HS-5 (cell line): Measurements from ENCODE around the gene TCP10L.
"Not testable (repeated sequence)": the region's sequence is repeated elsewhere in the genome, so short reads cannot be mapped to it uniquely, and the experiment has no call there.

Experiments
- DNase-seq: peaks from one replicate; pipeline ENCODE4 v3.0.0-alpha.2; 2012; ENCODE audit warnings: low read depth

The TCP10L gene, protein sequence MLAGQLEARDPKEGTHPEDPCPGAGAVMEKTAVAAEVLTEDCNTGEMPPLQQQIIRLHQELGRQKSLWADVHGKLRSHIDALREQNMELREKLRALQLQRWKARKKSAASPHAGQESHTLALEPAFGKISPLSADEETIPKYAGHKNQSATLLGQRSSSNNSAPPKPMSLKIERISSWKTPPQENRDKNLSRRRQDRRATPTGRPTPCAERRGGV

DNA sequence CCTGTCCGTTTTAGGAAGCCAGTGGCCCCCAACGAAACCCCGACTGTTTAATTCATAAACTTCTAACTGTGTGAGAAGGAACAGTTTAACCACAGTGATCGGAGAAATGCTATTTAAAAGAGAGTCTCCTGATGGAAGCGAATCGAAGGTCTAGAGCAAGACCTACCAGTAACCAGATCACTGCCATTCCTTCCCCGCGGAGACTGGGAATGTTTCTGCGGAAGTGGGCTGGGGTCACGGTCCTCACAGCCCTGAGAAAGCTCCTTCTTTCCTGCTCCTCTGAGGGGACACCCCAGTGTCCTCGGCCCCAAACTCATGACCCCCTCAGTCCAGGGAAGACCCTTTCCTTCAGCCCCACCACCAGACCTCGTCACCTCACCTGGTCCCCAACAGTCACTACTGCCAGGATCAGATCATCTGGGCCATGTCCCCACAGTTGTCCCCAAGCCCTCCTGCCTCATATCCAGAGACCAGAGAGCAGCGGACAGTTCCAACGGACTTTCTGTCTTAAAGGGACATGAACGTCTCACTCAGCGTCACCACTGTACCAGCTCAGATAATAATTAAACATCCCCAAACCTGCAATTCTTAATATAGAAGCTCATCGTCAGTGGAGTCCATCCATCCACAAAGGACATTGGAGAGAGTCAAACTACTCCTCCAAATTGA, at the start of gene TCP10L:
TCP10L (minus strand) TSS at position 482 of the 669 bp plus-strand sequence. CDS start 1,219 bp downstream, outside the sequence.
- no peak for DNase-seq

- DNase-seq: peak; percentile 59
Measured at GRCh38 chr21:32626621-32627196, 41.4 kb upstream of the TCP10L start.

DNA sequence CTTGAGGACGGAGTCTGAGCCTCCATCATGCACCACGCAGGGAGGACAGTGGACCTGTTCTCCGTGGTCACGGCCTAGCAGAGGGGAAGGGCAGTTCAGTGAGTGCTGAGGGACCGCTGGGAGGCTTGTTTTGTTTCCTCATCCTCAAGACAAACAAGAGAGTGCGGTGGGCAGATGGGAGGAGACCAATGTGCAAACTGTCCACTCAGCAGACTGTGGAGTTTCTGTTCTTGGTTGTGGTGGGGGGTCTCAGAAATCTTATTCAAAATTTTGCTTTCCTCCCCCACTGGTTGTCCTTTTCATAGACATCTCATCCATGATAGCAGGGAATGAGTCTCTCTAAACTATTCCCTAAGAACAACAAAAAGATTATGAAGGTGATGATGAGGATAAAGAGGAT, 32.9 kb upstream of the TCP10L start:
- DNase-seq: not testable (repeated sequence)

DNA sequence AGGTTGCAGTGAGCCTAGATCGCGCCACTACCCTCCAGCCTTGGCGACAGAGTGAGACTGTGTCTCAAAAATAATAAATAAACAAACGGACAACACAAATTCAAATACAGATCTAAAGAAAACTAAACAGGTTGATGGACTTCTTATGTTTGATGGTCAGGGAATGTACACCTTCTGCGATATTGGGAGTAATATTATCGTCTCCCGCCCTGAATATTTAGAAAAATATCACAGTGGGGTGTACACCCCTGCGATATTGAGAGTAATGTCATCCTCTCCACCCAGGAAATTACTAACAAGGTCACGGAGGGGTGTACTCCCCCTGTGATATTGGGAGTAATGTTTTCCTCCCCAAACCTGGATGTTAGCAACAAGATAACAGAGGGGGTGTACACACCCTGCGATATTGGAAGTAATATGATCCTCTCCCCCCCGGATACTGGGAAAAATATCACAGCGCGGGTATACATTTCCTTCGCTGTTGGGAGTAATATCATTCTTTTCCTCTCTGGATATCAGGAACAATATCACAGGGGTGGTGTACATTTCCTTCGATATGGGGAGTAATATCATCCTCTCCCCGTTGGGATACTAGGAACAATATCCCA, 28.2 kb upstream of the TCP10L start:
- DNase-seq: no peak

- DNase-seq: no peak
Measured at GRCh38 chr21:32612999-32613337, 27.6 kb upstream of the TCP10L start.

GRCh38 chr21:32612075-32612998, 27.0 kb upstream of the TCP10L start, which contains the start of gene CFAP298:
CFAP298 (minus strand) TSS chr21:32612377; CDS start chr21:32612243, 134 bp downstream.
- DNase-seq: peak; percentile 76

- no peak for DNase-seq
Measured at GRCh38 chr21:32611471-32611997, 26.2 kb upstream of the TCP10L start.

GRCh38 chr21:32610940-32611339, 25.6 kb upstream of the TCP10L start:
- not testable (repeated sequence) for DNase-seq

DNA sequence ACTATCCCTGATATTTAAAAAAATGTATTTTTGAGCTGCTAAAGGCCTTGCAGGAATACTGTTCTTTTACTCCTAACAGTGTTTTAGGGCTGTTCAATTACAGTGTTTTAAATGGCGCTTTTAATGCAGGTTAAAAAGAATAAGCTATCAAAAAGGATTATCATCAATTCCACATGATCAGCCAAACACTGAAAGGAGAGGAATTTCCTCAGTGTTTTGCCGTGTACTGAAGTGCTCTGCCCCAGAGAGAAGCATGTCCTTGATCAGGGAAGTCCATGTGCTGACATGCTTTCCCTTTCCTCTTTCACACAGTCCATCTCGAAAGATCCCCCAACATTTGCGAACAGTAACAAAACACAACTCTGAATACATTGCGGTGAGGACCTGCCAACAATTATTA, 23.5 kb upstream of the TCP10L start:
- DNase-seq: no peak

DNA sequence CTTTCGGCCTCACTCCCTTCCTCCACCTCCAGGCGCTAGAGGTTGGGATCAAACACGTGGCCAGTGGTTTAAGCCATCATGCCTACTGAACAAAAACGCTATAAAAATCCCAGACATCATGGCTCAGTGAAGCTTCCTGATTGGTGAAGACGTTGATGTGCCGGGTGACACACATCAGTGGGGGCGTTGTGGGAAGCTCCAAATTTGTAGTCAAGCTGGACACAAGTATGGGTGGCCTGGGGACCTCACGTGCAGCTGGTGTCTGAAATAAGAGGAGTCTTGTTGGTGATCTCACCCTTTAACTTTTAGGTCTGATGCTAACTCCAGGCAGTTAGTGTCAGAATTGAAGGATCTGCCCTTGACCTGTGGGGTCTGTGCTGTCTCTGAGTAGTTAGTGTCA, 20.1 kb upstream of the TCP10L start:
- DNase-seq: no peak

DNA sequence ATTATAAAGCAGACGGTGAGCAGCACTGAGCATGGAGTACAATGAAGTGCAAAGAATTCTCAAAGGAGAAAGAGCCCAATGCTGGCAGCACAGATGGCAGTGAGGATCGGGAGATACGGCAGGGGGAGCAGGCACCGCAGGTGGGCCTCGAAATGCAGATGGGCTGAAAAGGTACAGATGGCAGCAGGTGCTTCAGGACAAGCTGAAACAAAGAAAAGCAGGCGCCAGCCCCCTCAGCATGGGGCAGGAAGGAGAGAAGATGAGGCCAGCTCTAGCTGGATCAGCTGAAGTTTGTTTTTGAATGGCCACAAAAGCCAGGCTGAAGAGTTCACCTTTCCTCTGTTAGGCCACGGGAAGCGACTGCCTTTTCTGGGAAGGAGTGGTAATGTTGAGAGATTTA, 19.1 kb upstream of the TCP10L start:
- DNase-seq: no peak

- DNase-seq: no peak
Measured at GRCh38 chr21:32603131-32603530, 17.8 kb upstream of the TCP10L start.

DNA sequence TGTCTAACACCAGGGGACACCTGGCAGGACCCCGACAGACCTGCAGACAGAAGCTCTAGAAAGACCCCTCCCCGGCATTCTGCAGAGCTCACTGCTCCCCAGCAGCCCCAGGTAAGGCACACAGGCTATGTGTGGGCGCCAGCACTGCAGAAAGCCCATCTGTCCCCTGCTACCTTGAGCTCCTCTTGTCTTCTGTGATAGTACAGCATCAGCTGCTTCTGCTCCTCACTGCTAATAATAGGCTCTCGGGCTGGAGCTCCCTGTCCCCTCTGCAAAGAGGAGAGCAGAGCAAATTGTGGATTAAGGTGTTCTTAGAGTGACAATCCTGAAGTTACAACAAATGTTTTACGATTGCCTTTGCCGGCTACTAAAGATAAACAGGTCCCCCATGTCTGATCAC, 16.8 kb upstream of the TCP10L start:
- DNase-seq: no peak

DNA sequence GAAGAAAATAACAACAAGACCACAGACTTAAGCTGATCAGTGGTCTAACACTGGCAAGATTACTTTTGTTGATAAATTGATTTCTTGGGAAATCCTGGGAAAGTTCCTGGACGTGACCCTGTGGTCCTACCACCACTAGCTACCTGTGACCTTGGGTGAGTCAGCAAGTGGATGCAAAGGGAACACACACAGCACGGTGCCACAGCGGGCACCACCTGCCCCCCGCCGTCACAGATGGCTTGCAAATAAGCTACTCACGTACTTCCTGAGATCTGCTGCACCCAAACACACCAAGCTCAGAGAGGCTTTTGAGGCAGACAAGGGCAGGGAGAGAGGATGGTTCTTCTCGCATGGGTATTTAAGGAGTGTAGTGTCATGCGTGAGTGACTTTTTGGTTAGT, 14.2 kb upstream of the TCP10L start:
- DNase-seq: no peak

GRCh38 chr21:32599091-32599490, 13.8 kb upstream of the TCP10L start:
- DNase-seq: no peak

GRCh38 chr21:32597205-32597604, 11.9 kb upstream of the TCP10L start:
- DNase-seq: peak; percentile 93

- DNase-seq: no peak
Measured at GRCh38 chr21:32595431-32595830, 10.1 kb upstream of the TCP10L start.

DNA sequence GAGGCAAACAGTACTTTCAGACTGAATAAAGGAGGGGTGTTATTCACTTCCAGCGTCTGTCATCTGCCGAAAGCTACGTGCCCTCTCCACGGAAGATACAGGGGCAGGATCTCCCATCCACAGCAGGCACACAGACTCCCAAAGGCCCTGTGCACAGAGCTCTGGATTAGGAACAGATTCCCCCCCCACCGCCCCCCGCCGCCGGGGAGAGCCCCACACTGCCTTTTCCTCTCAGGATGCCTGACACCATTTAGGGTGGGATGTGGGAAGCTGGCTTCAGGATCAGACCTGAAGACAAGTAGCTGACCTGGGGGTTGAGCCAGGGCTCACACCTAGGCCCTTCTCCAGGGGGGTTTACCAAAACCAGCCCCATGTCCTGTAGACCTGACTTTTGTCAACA, 8.4 kb upstream of the TCP10L start:
- DNase-seq: no peak

GRCh38 chr21:32592929-32593502, 7.7 kb upstream of the TCP10L start:
- no peak for DNase-seq

DNA sequence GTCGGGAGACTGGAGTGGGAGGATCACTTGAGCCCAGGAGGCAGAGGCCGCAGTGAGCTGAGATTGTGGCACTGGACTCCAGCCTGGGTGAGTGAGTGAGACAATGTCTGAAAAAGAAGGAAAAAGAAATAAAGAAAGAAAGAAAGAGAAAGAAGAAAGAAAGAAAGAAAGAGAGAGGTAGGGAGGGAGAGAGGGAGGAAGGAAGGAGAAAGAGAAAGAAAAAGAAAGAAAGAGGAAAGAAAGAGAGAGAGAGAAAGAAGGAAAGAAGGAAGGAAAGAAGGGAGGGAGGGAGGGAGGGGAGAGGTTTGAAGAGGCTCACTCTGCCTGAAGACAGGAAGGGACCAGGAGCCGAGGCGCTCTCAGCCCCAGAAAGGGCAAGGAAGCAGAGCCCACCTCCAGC, 4.8 kb upstream of the TCP10L start:
- no peak for DNase-seq

DNA sequence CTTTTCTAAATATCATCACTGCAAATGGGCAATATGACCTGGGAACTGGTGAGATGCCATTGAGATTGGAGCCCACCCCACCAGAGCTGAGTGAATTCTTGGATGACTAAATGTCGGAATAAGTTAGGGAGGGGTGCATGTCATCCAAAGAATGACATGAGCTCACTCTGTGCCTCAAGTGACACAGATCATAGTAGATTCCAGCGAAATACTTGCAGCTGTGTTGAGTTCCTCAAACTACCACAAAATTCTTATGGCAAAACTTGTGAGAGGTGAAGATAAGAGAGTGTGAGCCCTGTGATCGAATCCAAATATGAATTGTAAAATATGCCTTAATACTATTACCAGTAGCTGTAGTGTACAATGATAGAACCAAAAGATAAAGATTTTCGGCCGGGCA, 2.3 kb upstream of the TCP10L start:
- DNase-seq: no peak
